ENCODE measurements around the gene STK40.

STK40 gene

GRCh38 chr1:36415661-36416326 lies 30.1 kb upstream of the STK40 start:
- Histone ChIP-seq H3K36me3 (ENCODE audit: control insufficient read depth in 1 of 2, insufficient read depth in 2 of 2, low read length in 2 of 2) (no peaks in the 10 kb centered on the region), H3K9ac (ENCODE audit: low read depth in 1 of 2, low read length in 2 of 2) (no peak overlapping the region), H3K27ac (ENCODE audit: low read depth, low read length) (no peak overlapping the region), H3K27me3 (ENCODE audit: control insufficient read depth in 1 of 2, insufficient read depth in 2 of 2, low read length in 2 of 2) (no peaks in the 10 kb centered on the region), H3K4me3 (ENCODE audit: low read depth in 1 of 2, low read length in 2 of 2) (no peak overlapping the region), H3K9me3 (ENCODE audit: control insufficient read depth in 1 of 2, low read length in 2 of 2) (no peaks in the 10 kb centered on the region), H3K4me1 (ENCODE audit: control insufficient read depth in 1 of 2, insufficient read depth in 2 of 2, low read length in 2 of 2) (no peaks in the 10 kb centered on the region)

DNA sequence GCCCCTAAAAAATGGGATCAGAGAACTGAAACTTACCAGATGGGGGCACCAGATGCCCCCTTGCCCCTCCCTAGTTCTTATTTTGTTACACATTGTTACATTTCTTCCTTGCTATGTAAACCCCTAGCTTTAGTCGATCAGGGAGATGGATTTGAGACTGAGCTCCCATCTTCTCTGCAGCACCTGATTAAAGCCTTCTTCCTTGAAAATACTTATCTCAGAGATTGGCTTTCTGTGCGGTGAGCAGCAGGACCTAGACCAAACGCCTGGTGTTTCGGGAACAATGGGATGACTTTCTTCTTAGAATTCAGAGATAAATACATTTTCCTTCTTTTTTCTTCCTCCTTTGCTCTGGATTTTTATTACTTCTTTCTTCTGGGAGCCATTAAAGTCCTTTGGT lies 28.7 kb upstream of the STK40 start:
- Histone ChIP-seq H3K36me3 (ENCODE audit: control insufficient read depth in 1 of 2, insufficient read depth in 2 of 2, low read length in 2 of 2) (no peaks in the 10 kb centered on the region), H3K27me3 (ENCODE audit: control insufficient read depth in 1 of 2, insufficient read depth in 2 of 2, low read length in 2 of 2) (no peaks in the 10 kb centered on the region), H3K9me3 (ENCODE audit: control insufficient read depth in 1 of 2, low read length in 2 of 2) (no peaks in the 10 kb centered on the region), H3K27ac (ENCODE audit: low read depth, low read length) (no peak overlapping the region), H3K9ac (ENCODE audit: low read depth in 1 of 2, low read length in 2 of 2) (no peak overlapping the region), H3K4me3 (ENCODE audit: low read depth in 1 of 2, low read length in 2 of 2) (no peak overlapping the region), H3K4me1 (ENCODE audit: control insufficient read depth in 1 of 2, insufficient read depth in 2 of 2, low read length in 2 of 2) (no peaks in the 10 kb centered on the region)

DNA sequence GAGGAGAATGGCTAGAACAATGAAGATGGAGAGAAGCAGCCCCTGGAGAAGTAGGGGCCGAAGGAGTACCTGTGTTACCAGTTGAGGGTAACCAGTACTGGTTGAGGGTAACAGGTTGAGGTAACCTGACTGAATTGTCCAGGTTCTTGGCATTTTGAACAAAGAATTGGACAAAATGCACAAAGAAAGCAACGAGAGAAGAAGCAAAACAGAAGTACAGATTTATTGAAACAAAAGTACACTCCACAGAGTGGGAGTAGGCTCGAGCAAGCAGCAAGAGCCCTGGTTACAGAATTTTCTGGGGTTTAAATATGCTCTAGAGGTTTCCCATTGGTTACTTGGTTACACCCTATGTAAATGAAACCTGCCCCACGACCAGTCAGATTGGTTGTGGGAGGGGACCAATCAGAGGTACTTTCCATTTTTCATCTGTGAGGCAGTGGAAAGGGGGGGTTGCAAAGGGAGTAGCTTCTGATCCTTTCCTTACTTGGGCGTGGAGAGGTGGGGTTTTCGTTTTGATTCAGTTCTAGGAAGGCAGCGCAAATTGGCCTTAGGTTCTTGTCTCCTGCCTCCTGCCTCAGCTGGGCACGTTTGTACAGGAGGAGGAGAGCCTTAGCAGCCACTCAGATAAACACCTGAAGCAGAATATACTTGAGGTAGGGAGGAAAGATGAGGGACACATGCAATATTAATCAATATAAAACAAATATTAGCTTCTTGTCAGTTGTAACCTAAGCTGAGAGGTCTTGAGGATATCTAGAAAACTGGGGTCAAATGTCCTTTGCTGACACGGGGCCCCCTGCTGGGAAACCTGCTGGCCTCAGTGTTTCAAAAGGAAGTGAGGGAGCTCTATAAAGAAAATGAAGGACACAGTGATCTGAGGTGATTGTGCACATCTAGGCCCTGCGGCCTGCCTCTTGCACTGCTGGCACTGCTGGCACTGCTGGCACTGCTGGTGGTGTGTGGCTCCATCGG lies 26.2 kb upstream of the STK40 start:
- H3K4me3 ChIP-seq (ENCODE audit: low read depth in 1 of 2, low read length in 2 of 2), result no peak overlapping the region
- H3K9me3 ChIP-seq (ENCODE audit: control insufficient read depth in 1 of 2, low read length in 2 of 2), result no peaks in the 10 kb centered on the region
- H3K36me3 ChIP-seq (ENCODE audit: control insufficient read depth in 1 of 2, insufficient read depth in 2 of 2, low read length in 2 of 2), result no peaks in the 10 kb centered on the region
- no peak overlapping the region for H3K9ac ChIP-seq (ENCODE audit: low read depth in 1 of 2, low read length in 2 of 2)
- H3K4me1 ChIP-seq (ENCODE audit: control insufficient read depth in 1 of 2, insufficient read depth in 2 of 2, low read length in 2 of 2), result no peaks in the 10 kb centered on the region
- no peaks in the 10 kb centered on the region for H3K27me3 ChIP-seq (ENCODE audit: control insufficient read depth in 1 of 2, insufficient read depth in 2 of 2, low read length in 2 of 2)
- no peak overlapping the region for H3K27ac ChIP-seq (ENCODE audit: low read depth, low read length)

- no peaks in the 10 kb centered on the region for H3K36me3 ChIP-seq (ENCODE audit: control insufficient read depth in 1 of 2, insufficient read depth in 2 of 2, low read length in 2 of 2)
Observed at GRCh38 chr1:36408479-36408878, 22.8 kb upstream of the STK40 start.

GRCh38 chr1:36406440-36406839 lies 20.7 kb upstream of the STK40 start:
- H3K9me3 ChIP-seq (ENCODE audit: control insufficient read depth in 1 of 2, low read length in 2 of 2), result no peaks in the 10 kb centered on the region
- no peak overlapping the region for H3K27ac ChIP-seq (ENCODE audit: low read depth, low read length)
- no peak overlapping the region for H3K4me3 ChIP-seq (ENCODE audit: low read depth in 1 of 2, low read length in 2 of 2)
- no peaks in the 10 kb centered on the region for H3K27me3 ChIP-seq (ENCODE audit: control insufficient read depth in 1 of 2, insufficient read depth in 2 of 2, low read length in 2 of 2)
- peaks cover 0 to 3% of the 10 kb centered on the region in 2 donors for H3K4me1 ChIP-seq (ENCODE audit: control insufficient read depth in 1 of 2, insufficient read depth in 2 of 2, low read length in 2 of 2)
- no peaks in the 10 kb centered on the region for H3K36me3 ChIP-seq (ENCODE audit: control insufficient read depth in 1 of 2, insufficient read depth in 2 of 2, low read length in 2 of 2)
- no peak overlapping the region for H3K9ac ChIP-seq (ENCODE audit: low read depth in 1 of 2, low read length in 2 of 2)

More at GRCh38 chr1:36408479-36408878, 22.8 kb upstream of the STK40 start:
- Histone ChIP-seq H3K27me3 (ENCODE audit: control insufficient read depth in 1 of 2, insufficient read depth in 2 of 2, low read length in 2 of 2) (no peaks in the 10 kb centered on the region), H3K27ac (ENCODE audit: low read depth, low read length) (no peak overlapping the region), H3K4me3 (ENCODE audit: low read depth in 1 of 2, low read length in 2 of 2) (no peak overlapping the region), H3K9ac (ENCODE audit: low read depth in 1 of 2, low read length in 2 of 2) (no peak overlapping the region), H3K9me3 (ENCODE audit: control insufficient read depth in 1 of 2, low read length in 2 of 2) (no peaks in the 10 kb centered on the region), H3K4me1 (ENCODE audit: control insufficient read depth in 1 of 2, insufficient read depth in 2 of 2, low read length in 2 of 2) (no peaks in the 10 kb centered on the region)

GRCh38 chr1:36402504-36402890 lies 16.8 kb upstream of the STK40 start:
- Histone ChIP-seq H3K4me3 (ENCODE audit: low read depth in 1 of 2, low read length in 2 of 2) (no peak overlapping the region), H3K9me3 (ENCODE audit: control insufficient read depth in 1 of 2, low read length in 2 of 2) (no peaks in the 10 kb centered on the region), H3K36me3 (ENCODE audit: control insufficient read depth in 1 of 2, insufficient read depth in 2 of 2, low read length in 2 of 2) (no peaks in the 10 kb centered on the region), H3K27ac (ENCODE audit: low read depth, low read length) (no peak overlapping the region), H3K27me3 (ENCODE audit: control insufficient read depth in 1 of 2, insufficient read depth in 2 of 2, low read length in 2 of 2) (no peaks in the 10 kb centered on the region), H3K4me1 (ENCODE audit: control insufficient read depth in 1 of 2, insufficient read depth in 2 of 2, low read length in 2 of 2) (peaks cover 0 to 10% of the 10 kb centered on the region in 2 donors), H3K9ac (ENCODE audit: low read depth in 1 of 2, low read length in 2 of 2) (no peak overlapping the region)

DNA sequence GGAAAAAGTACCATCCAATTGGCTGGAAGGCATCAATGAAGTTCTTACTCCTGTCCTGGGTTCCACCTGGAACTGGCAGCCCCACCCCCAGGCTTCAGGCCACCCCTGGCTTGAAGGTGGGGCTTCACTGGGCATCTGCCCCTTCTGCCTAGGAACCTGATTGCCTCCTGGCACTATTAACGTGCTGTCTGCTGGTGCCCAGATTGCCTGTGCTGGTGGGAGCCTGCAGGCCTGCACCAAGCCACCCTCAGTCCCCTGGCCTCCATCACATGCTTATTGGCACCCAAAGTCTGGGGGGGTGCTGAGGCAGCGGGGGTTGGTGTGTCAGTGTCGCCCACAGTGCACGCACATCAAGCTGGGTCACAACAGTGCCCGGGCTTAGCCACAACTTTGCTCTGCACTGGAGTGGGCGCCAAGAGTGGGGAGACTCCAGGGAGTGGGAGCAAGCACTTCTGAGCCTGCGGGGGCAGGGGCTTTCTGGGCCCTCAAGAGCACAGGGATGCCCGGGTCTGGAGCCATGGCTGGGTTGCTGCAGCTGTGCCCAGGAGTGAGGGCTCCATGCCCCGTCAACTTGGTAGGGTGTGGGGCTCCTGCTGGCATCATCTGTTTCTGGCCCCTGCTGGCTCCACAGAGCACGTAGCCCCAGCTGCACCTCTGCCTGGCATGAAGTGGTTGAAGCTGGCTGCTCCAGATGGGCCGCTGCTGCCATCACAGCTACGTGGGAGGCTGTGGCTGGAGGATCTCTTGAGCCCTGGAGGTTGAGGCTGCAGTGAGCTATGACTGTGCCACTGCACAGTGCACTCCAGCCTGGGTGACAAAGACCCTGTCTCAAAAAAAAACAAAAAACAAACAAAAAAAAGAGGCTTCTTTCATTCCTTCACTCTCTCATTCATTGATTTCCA lies 16.1 kb upstream of the STK40 start:
- peaks cover under 1 to 10% of the 10 kb centered on the region in 2 donors for H3K4me1 ChIP-seq (ENCODE audit: control insufficient read depth in 1 of 2, insufficient read depth in 2 of 2, low read length in 2 of 2)
- peak overlapping the region in 1 of 2 donors; percentile 64 for H3K4me3 ChIP-seq (ENCODE audit: low read depth in 1 of 2, low read length in 2 of 2)
- peak overlapping the region; percentile 46 for H3K27ac ChIP-seq (ENCODE audit: low read depth, low read length)
- no peak overlapping the region for H3K9ac ChIP-seq (ENCODE audit: low read depth in 1 of 2, low read length in 2 of 2)
- H3K27me3 ChIP-seq (ENCODE audit: control insufficient read depth in 1 of 2, insufficient read depth in 2 of 2, low read length in 2 of 2), result no peaks in the 10 kb centered on the region
- no peaks in the 10 kb centered on the region for H3K36me3 ChIP-seq (ENCODE audit: control insufficient read depth in 1 of 2, insufficient read depth in 2 of 2, low read length in 2 of 2)
- no peaks in the 10 kb centered on the region for H3K9me3 ChIP-seq (ENCODE audit: control insufficient read depth in 1 of 2, low read length in 2 of 2)

DNA sequence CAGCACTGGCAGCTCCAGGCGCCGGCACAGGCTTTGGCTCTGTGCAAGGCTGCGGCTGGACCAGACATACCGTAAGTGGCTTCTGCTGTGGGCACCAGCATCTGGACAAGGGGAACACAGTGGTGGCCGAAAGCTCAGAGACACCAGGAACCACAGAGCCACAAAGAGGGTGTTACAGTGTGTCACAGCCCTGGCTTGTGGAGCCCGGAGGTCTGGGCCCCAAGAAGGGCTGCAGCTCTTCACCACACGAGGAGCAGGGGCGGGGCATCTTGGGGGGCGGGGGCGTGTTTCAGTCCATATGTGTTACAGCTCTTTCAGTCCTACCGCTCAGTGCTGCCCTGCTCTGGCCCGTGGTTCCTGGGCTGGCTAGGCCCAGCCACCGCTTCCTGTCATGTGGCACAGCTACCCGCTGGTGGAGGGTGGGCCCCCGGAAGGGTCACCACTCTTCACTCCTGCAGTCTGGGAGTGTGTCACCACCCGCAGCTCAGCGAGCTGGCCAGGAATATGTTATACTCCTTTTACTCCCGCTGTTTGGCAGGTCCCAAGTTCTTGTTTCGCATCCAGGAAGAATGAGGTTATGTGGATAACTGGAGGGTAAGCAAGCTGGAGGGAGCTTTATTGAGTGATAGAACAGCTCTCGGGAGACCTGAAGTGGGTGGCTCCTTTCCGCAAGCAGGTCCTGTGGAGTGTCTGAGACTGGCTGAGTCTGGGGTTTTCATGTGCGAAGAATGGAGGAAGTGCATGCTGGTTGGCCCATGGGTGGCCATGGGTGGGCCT lies 15.3 kb upstream of the STK40 start:
- Histone ChIP-seq H3K27ac (ENCODE audit: low read depth, low read length) (peak overlapping the region; percentile 46), H3K4me3 (ENCODE audit: low read depth in 1 of 2, low read length in 2 of 2) (peak overlapping the region in 1 of 2 donors; percentile 64), H3K9me3 (ENCODE audit: control insufficient read depth in 1 of 2, low read length in 2 of 2) (no peaks in the 10 kb centered on the region), H3K36me3 (ENCODE audit: control insufficient read depth in 1 of 2, insufficient read depth in 2 of 2, low read length in 2 of 2) (no peaks in the 10 kb centered on the region), H3K9ac (ENCODE audit: low read depth in 1 of 2, low read length in 2 of 2) (no peak overlapping the region), H3K27me3 (ENCODE audit: control insufficient read depth in 1 of 2, insufficient read depth in 2 of 2, low read length in 2 of 2) (no peaks in the 10 kb centered on the region), H3K4me1 (ENCODE audit: control insufficient read depth in 1 of 2, insufficient read depth in 2 of 2, low read length in 2 of 2) (peaks cover 8 to 16% of the 10 kb centered on the region in 2 donors)

DNA sequence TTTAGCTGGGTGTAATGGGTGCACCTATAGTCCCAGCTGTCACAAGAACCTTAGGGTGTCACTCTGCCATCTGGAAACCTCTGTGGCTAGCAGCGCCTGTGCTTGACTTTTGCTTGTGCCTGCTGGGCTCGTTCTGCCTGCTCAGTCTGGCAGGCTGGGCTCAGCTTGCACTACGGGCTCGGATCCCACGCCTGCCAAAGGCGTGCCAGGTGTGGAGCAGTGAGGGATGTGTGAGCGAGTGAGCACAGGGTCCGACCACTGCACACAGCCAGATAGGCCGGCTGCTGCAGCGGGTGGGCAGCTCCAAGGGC lies 14.7 kb upstream of the STK40 start:
- H3K4me3 ChIP-seq (ENCODE audit: low read depth in 1 of 2, low read length in 2 of 2), result peak overlapping the region in 1 of 2 donors; percentile 43
- peaks cover 8 to 16% of the 10 kb centered on the region in 2 donors for H3K4me1 ChIP-seq (ENCODE audit: control insufficient read depth in 1 of 2, insufficient read depth in 2 of 2, low read length in 2 of 2)
- H3K27me3 ChIP-seq (ENCODE audit: control insufficient read depth in 1 of 2, insufficient read depth in 2 of 2, low read length in 2 of 2), result no peaks in the 10 kb centered on the region
- H3K9ac ChIP-seq (ENCODE audit: low read depth in 1 of 2, low read length in 2 of 2), result no peak overlapping the region
- no peaks in the 10 kb centered on the region for H3K36me3 ChIP-seq (ENCODE audit: control insufficient read depth in 1 of 2, insufficient read depth in 2 of 2, low read length in 2 of 2)
- peak overlapping the region; percentile 20 for H3K27ac ChIP-seq (ENCODE audit: low read depth, low read length)
- H3K9me3 ChIP-seq (ENCODE audit: control insufficient read depth in 1 of 2, low read length in 2 of 2), result no peaks in the 10 kb centered on the region

Measured in duodenal mucosa (tissue), 2 donors.